ENCODE measurements around the gene GRIPAP1.

GRCh38 chrX:49003696-49004095 is 1.6 kb upstream of the GRIPAP1 start:
- no peak for TF ChIP-seq CTCF (IDR thresholded peaks at IDR 0.05)
- no peak for TF ChIP-seq POLR2AphosphoS5 (IDR thresholded peaks at IDR 0.05)

All from prostate gland (tissue), 2 donors.